HUES6 (cell line): ENCODE measurements around the gene PRDX1.
A peak's percentile ranks its signal among the peaks of the same experiment; 100 is the strongest.
"Not testable (repeated sequence)": the region's sequence is repeated elsewhere in the genome, so short reads cannot be mapped to it uniquely, and the experiment has no call there.

Experiments
- H3K27ac ChIP-seq: 2 replicates; pipeline ENCODE4 v1.7.0; 2013; ENCODE audit warnings: low read depth, mild to moderate bottlenecking, low read length, inconsistent platforms
- H3K27me3 ChIP-seq: 2 replicates; pipeline ENCODE4 v1.6.1; 2013; ENCODE audit warnings: low read length; ENCODE audit not compliant: control insufficient read depth, insufficient read depth
- H3K36me3 ChIP-seq: 2 replicates; pipeline ENCODE4 v1.6.1; 2013; ENCODE audit warnings: low read length; ENCODE audit not compliant: control insufficient read depth, insufficient read depth
- H3K4me1 ChIP-seq: 2 replicates; pipeline ENCODE4 v1.6.1; 2013; ENCODE audit warnings: low read length; ENCODE audit not compliant: control insufficient read depth, insufficient read depth
- H3K4me3 ChIP-seq: 2 replicates; pipeline ENCODE4 v1.5.1; 2013; ENCODE audit warnings: low read depth, low read length
- H3K9ac ChIP-seq: one replicate; pipeline ENCODE4 v1.6.1; 2013; ENCODE audit warnings: mild to moderate bottlenecking, low read length
- H3K9me3 ChIP-seq: 2 replicates; pipeline ENCODE4 v1.6.1; 2013; ENCODE audit warnings: low read depth, low read length; ENCODE audit not compliant: control insufficient read depth, insufficient read depth

The PRDX1 gene

DNA sequence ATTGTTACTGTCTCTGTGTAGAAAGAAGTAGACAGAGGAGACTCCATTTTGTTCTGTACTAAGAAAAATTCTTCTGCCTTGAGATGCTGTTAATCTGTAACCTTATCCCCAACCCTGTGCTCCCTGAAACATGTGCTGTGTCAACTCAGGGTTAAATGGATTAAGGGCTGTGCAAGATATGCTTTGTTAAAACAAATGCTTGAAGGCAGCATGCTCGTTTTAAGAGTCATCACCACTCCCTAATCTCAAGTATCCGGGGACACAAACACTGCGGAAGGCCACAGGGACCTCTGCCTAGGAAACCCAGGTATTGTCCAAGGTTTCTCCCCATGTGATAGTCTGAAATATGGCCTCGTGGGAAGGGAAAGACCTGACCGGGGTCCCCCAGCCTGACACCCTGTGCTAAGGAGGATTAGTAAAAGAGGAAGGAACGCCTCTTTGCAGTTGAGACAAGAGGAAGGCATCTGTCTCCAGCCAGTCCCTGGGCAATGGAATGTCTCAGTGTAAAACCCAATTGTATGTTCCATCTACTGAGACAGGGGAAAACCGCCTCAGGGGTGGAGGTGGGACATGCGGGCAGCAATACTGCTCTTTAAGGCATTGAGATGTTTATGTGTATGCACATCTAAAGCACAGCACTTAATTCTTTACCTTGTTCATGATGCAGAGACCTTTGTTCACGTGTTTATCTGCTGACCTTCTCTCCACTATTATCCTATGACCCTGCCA is 8.0 kb downstream of the PRDX1 start:
- not testable (repeated sequence) for H3K27ac ChIP-seq, H3K4me3 ChIP-seq, H3K9ac ChIP-seq, H3K27me3 ChIP-seq, H3K9me3 ChIP-seq, H3K4me1 ChIP-seq
- H3K36me3 ChIP-seq: peaks cover 97% of the 10 kb centered on the region

- no peak overlapping the region for H3K27ac ChIP-seq
- no peaks in the 10 kb centered on the region for H3K27me3 ChIP-seq
- H3K9me3 ChIP-seq: no peaks in the 10 kb centered on the region
- peaks cover 99% of the 10 kb centered on the region for H3K36me3 ChIP-seq
- H3K4me1 ChIP-seq: no peaks in the 10 kb centered on the region
- no peak overlapping the region for H3K4me3 ChIP-seq
- no peak overlapping the region for H3K9ac ChIP-seq
Measured at GRCh38 chr1:45512641-45513054, 9.0 kb downstream of the PRDX1 start.

- peaks cover 87% of the 10 kb centered on the region for H3K36me3 ChIP-seq
- H3K27ac ChIP-seq: no peak overlapping the region
- H3K4me3 ChIP-seq: no peak overlapping the region
Measured at GRCh38 chr1:45510972-45511527, 10.6 kb downstream of the PRDX1 start.

GRCh38 chr1:45510036-45510971 is 11.4 kb downstream of the PRDX1 start:
- peaks cover 81% of the 10 kb centered on the region for H3K36me3 ChIP-seq
- H3K4me3 ChIP-seq: no peak overlapping the region

More at GRCh38 chr1:45510972-45511527, 10.6 kb downstream of the PRDX1 start:
- Histone ChIP-seq H3K4me1 (no peaks in the 10 kb centered on the region), H3K9ac (no peak overlapping the region), H3K27me3 (no peaks in the 10 kb centered on the region), H3K9me3 (no peaks in the 10 kb centered on the region)

GRCh38 chr1:45508295-45509151 is 13.2 kb downstream of the PRDX1 start:
- Histone ChIP-seq H3K9ac (no peak overlapping the region), H3K27me3 (no peaks in the 10 kb centered on the region), H3K27ac (no peak overlapping the region), H3K4me1 (no peaks in the 10 kb centered on the region), H3K9me3 (no peaks in the 10 kb centered on the region), H3K4me3 (no peak overlapping the region), H3K36me3 (peaks cover 64% of the 10 kb centered on the region)

More at GRCh38 chr1:45510036-45510971, 11.4 kb downstream of the PRDX1 start:
- H3K9me3 ChIP-seq: no peaks in the 10 kb centered on the region
- no peak overlapping the region for H3K27ac ChIP-seq
- H3K27me3 ChIP-seq: no peaks in the 10 kb centered on the region
- H3K4me1 ChIP-seq: no peaks in the 10 kb centered on the region
- H3K9ac ChIP-seq: no peak overlapping the region

- H3K9ac ChIP-seq: no peak overlapping the region
- H3K4me3 ChIP-seq: no peak overlapping the region
- no peaks in the 10 kb centered on the region for H3K9me3 ChIP-seq
- peaks cover 57% of the 10 kb centered on the region for H3K36me3 ChIP-seq
- H3K27ac ChIP-seq: no peak overlapping the region
- H3K27me3 ChIP-seq: no peaks in the 10 kb centered on the region
- no peaks in the 10 kb centered on the region for H3K4me1 ChIP-seq
Measured at GRCh38 chr1:45507893-45508292, 13.8 kb downstream of the PRDX1 start.

DNA sequence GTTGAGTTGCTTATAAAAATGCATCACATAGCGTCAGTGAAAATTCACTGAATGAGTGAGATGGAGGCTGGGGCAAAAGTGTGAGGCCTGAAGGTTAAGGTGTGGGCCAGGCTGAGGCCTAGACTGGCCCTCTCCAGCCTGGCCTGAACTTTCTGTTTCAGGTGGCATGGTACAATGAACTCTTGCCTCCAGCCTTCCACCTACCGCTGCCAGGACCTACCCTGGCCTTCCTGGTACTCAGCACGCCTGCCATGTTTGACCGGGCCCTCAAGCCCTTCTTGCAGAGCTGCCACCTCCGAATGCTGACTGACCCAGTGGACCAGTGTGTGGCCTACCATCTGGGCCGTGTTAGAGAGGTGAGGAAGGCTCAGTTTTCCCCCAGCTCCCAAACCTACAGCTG is 14.5 kb downstream of the PRDX1 start:
- no peak overlapping the region for H3K27ac ChIP-seq
- H3K4me3 ChIP-seq: no peak overlapping the region
- H3K9ac ChIP-seq: no peak overlapping the region
- peaks cover 50% of the 10 kb centered on the region for H3K36me3 ChIP-seq
- H3K4me1 ChIP-seq: no peaks in the 10 kb centered on the region
- H3K27me3 ChIP-seq: no peaks in the 10 kb centered on the region
- no peaks in the 10 kb centered on the region for H3K9me3 ChIP-seq

- H3K9me3 ChIP-seq: no peaks in the 10 kb centered on the region
- H3K36me3 ChIP-seq: peaks cover 15% of the 10 kb centered on the region
- no peak overlapping the region for H3K4me3 ChIP-seq
- no peak overlapping the region for H3K27ac ChIP-seq
- no peaks in the 10 kb centered on the region for H3K27me3 ChIP-seq
- no peak overlapping the region for H3K9ac ChIP-seq
- H3K4me1 ChIP-seq: peaks cover 12% of the 10 kb centered on the region
Measured at GRCh38 chr1:45503462-45504360, 18.0 kb downstream of the PRDX1 start.

- H3K27me3 ChIP-seq: no peaks in the 10 kb centered on the region
- no peak overlapping the region for H3K9ac ChIP-seq
- peak overlapping the region; percentile 68; the same call in 1 of the 2 replicates for H3K4me3 ChIP-seq
Measured at GRCh38 chr1:45501505-45501859, 20.2 kb downstream of the PRDX1 start.

GRCh38 chr1:45499415-45499769 is 22.3 kb downstream of the PRDX1 start:
- H3K4me1 ChIP-seq: peaks cover 12% of the 10 kb centered on the region
- H3K36me3 ChIP-seq: no peaks in the 10 kb centered on the region; the same call in 1 of the 2 replicates
- peaks cover 3% of the 10 kb centered on the region; the same call in 1 of the 2 replicates for H3K9me3 ChIP-seq
- peak overlapping the region; percentile 72 for H3K4me3 ChIP-seq
- peak overlapping the region; percentile 62 for H3K9ac ChIP-seq
- H3K27ac ChIP-seq: no peak overlapping the region
- H3K27me3 ChIP-seq: no peaks in the 10 kb centered on the region

More at GRCh38 chr1:45501505-45501859, 20.2 kb downstream of the PRDX1 start:
- H3K36me3 ChIP-seq: peaks cover 2% of the 10 kb centered on the region; the same call in 1 of the 2 replicates
- H3K9me3 ChIP-seq: peaks cover 3% of the 10 kb centered on the region; the same call in 1 of the 2 replicates
- no peak overlapping the region for H3K27ac ChIP-seq
- H3K4me1 ChIP-seq: peaks cover 12% of the 10 kb centered on the region
